Measurements from ENCODE around the gene NUDT6.

GRCh38 chr4:122908223-122908622, 14.2 kb downstream of the NUDT6 start:
- TF ChIP-seq GABPA (IDR thresholded peaks at IDR 0.05; ENCODE audit: low read depth) (no peak), FOSL2 (IDR thresholded peaks at IDR 0.05; ENCODE audit: borderline replicate concordance, low read depth) (no peak), CTCF (IDR thresholded peaks at IDR 0.05) (no peak), NRF1 (IDR thresholded peaks at IDR 0.05; ENCODE audit: low read depth, low read length) (no peak), MAX (IDR thresholded peaks at IDR 0.05; ENCODE audit: low read depth) (no peak), SIN3A (IDR thresholded peaks at IDR 0.05; ENCODE audit: borderline replicate concordance, low read depth, low read length) (no peak), USF2 (IDR thresholded peaks at IDR 0.05; ENCODE audit: borderline replicate concordance, low read depth, low read length) (no peak), RCOR1 (IDR thresholded peaks at IDR 0.05; ENCODE audit: low read length) (no peak), EP300 (IDR thresholded peaks at IDR 0.05; ENCODE audit: borderline replicate concordance in 1 of 2, low read depth in 1 of 2, low read length in 1 of 2) (no peak), TAF1 (IDR thresholded peaks at IDR 0.05; ENCODE audit: borderline replicate concordance, low read depth, low read length) (no peak), CHD2 (IDR thresholded peaks at IDR 0.05; ENCODE audit: low read length, partially characterized antibody) (no peak)

Measured in SK-N-SH (cell line).